H1 (cell line): ENCODE measurements around the gene CYTH1.

Experiments used
- BCL11A ChIP-seq, 2 experiments: IDR thresholded peaks; one replicate each; pipeline ENCODE4 v1.6.1; 2011; ENCODE audit warnings: low read depth in 2 of 2, low read length in 2 of 2, mild to moderate bottlenecking in 2 of 2
- CEBPB ChIP-seq: IDR thresholded peaks from 2 replicates; pipeline ENCODE4 v1.6.1; 2012; ENCODE audit warnings: low read depth, low read length
- CREB1 ChIP-seq: IDR thresholded peaks from 2 replicates; pipeline ENCODE4 v1.6.1; 2012; ENCODE audit warnings: inconsistent platforms
- GABPA ChIP-seq: IDR thresholded peaks from 2 replicates; pipeline ENCODE4 v1.6.1; 2011; ENCODE audit warnings: mild to moderate bottlenecking, low read length, moderate library complexity, borderline replicate concordance; ENCODE audit not compliant: insufficient read depth
- JUND ChIP-seq: IDR thresholded peaks from 2 replicates; pipeline ENCODE4 v1.6.1; 2011; ENCODE audit warnings: mild to moderate bottlenecking, improper control_type of control experiment, low read length
- PHF8 ChIP-seq: fragments of 200-600 bp; sonication (generic); conservative IDR thresholded peaks from 2 replicates; pipeline ENCODE4 v1.7.1; 2012; ENCODE audit warnings: low read depth, mild to moderate bottlenecking, inconsistent platforms, low read length, moderate library complexity
- POLR2AphosphoS5 ChIP-seq: IDR thresholded peaks from 2 replicates; pipeline ENCODE4 v1.6.1; 2011; ENCODE audit warnings: low read depth, low read length
- SUZ12 ChIP-seq: fragments of 200-600 bp; sonication (generic); IDR thresholded peaks from 2 replicates; pipeline ENCODE4 v1.6.1; 2012; ENCODE audit warnings: mild to moderate bottlenecking, inconsistent platforms, low read length, moderate library complexity, mixed read lengths
- TBP ChIP-seq: IDR thresholded peaks from 2 replicates; pipeline ENCODE4 v1.6.1; 2011; ENCODE audit warnings: low read depth, low read length, improper control_type of control experiment
- ZNF274 ChIP-seq: IDR thresholded peaks from 2 replicates; pipeline ENCODE4 v1.7.0; 2012; ENCODE audit warnings: low read length, borderline replicate concordance; ENCODE audit errors: extremely low read depth
- TF ChIP-seq, protein P1 (sequence below): IDR thresholded peaks from 2 replicates; pipeline ENCODE4 v1.6.1; 2011; ENCODE audit warnings: low read length, improper control_type of control experiment
- TF ChIP-seq, protein P2 (sequence below), 3 experiments: IDR thresholded peaks; 1 replicate in 2 of 3; 2 replicates in 1 of 3; pipeline versions ENCODE4 v1.5.1 to v1.6.1; 2011; ENCODE audit warnings: low read length in 3 of 3, mild to moderate bottlenecking in 3 of 3, inconsistent platforms in 2 of 3, low read depth in 1 of 3, moderate library complexity in 1 of 3; ENCODE audit not compliant: insufficient read depth in 1 of 3; ENCODE audit errors: control extremely low read depth in 1 of 3

DNA sequence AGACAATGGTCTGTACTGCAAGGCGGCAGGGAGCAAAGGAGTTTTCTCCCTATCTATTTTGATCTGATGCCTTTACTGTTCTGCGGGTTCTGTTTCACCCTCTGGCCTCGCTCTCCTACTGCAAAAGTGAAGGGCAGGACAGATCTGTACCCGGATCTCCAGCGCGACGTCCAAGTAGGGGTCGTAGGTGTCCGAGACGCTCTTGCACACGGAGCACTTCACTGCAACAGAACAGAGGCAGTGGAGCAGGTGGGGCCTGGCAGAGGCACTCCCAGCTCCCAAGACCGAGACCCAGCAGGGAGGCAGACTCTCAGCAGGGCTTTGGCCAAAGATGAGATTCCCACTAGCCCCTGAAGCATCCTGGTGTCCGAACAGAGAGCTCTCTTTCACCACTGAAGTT, 38.8 kb upstream of the CYTH1 start:
- TF ChIP-seq, protein P1, sequence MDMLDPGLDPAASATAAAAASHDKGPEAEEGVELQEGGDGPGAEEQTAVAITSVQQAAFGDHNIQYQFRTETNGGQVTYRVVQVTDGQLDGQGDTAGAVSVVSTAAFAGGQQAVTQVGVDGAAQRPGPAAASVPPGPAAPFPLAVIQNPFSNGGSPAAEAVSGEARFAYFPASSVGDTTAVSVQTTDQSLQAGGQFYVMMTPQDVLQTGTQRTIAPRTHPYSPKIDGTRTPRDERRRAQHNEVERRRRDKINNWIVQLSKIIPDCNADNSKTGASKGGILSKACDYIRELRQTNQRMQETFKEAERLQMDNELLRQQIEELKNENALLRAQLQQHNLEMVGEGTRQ: no peak
- TF ChIP-seq SUZ12 (no peak), ZNF274 (no peak), BCL11A (IDR thresholded peaks at IDR 0.05; ENCODE audit: low read depth in 2 of 2, low read length in 2 of 2) (no peak), PHF8 (no peak), GABPA (no peak), TBP (no peak), CREB1 (no peak), POLR2AphosphoS5 (no peak), JUND (no peak), CEBPB (no peak)
- TF ChIP-seq, protein P2, sequence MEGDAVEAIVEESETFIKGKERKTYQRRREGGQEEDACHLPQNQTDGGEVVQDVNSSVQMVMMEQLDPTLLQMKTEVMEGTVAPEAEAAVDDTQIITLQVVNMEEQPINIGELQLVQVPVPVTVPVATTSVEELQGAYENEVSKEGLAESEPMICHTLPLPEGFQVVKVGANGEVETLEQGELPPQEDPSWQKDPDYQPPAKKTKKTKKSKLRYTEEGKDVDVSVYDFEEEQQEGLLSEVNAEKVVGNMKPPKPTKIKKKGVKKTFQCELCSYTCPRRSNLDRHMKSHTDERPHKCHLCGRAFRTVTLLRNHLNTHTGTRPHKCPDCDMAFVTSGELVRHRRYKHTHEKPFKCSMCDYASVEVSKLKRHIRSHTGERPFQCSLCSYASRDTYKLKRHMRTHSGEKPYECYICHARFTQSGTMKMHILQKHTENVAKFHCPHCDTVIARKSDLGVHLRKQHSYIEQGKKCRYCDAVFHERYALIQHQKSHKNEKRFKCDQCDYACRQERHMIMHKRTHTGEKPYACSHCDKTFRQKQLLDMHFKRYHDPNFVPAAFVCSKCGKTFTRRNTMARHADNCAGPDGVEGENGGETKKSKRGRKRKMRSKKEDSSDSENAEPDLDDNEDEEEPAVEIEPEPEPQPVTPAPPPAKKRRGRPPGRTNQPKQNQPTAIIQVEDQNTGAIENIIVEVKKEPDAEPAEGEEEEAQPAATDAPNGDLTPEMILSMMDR (IDR thresholded peaks at IDR 0.05; ENCODE audit: control extremely low read depth in 1 of 3, insufficient read depth in 1 of 3, low read depth in 1 of 3, low read length in 3 of 3): no peak
